Measurements from ENCODE around the gene NFKB1.

NFKB1 gene

GRCh38 chr4:102620697-102621497 lies 119.7 kb downstream of the NFKB1 start:
- in situ Hi-C loops (cut with HindIII; ENCODE audit: low sequenced_read_pairs), result loop anchor here (5.0 to 25.0 kb wide), 4 partner anchors 179 to 474 kb away; partner anchors contain the start of genes BDH2 and SLC9B1

GRCh38 chr4:102623622-102624021 lies 122.5 kb downstream of the NFKB1 start:
- in situ Hi-C loops (cut with HindIII; ENCODE audit: low sequenced_read_pairs), result loop anchor here (5.0 to 25.0 kb wide), 4 partner anchors 179 to 471 kb away; partner anchors contain the start of genes BDH2 and SLC9B1

GRCh38 chr4:102624505-102624904 lies 123.3 kb downstream of the NFKB1 start:
- in situ Hi-C loops (cut with HindIII; ENCODE audit: low sequenced_read_pairs), result loop anchor here (5.0 to 25.0 kb wide), 4 partner anchors 178 to 470 kb away; partner anchors contain the start of genes BDH2 and SLC9B1

GRCh38 chr4:102625232-102625930 lies 124.2 kb downstream of the NFKB1 start:
- in situ Hi-C loops (cut with HindIII; ENCODE audit: low sequenced_read_pairs), result loop anchor here (10.0 kb wide), 1 partner anchor 469 kb away; the partner anchor contains the start of gene BDH2

- in situ Hi-C loops (cut with HindIII; ENCODE audit: low sequenced_read_pairs), result loop anchor here (10.0 kb wide), 1 partner anchor 467 kb away; the partner anchor contains the start of gene BDH2
Observed at GRCh38 chr4:102627831-102628523, 126.8 kb downstream of the NFKB1 start.

GRCh38 chr4:102629673-102630072 lies 128.5 kb downstream of the NFKB1 start:
- in situ Hi-C loops (cut with HindIII; ENCODE audit: low sequenced_read_pairs), result loop anchor here (10.0 kb wide), 1 partner anchor 465 kb away; the partner anchor contains the start of gene BDH2

GRCh38 chr4:102631616-102632015 lies 130.5 kb downstream of the NFKB1 start:
- in situ Hi-C loops (cut with HindIII; ENCODE audit: low sequenced_read_pairs), result no loop called here

GRCh38 chr4:102632241-102633065 lies 131.3 kb downstream of the NFKB1 start:
- in situ Hi-C loops (cut with HindIII; ENCODE audit: low sequenced_read_pairs), result no loop called here

- in situ Hi-C loops (cut with HindIII; ENCODE audit: low sequenced_read_pairs), result no loop called here
Observed at GRCh38 chr4:102633100-102633499, 131.9 kb downstream of the NFKB1 start.

GRCh38 chr4:102637391-102637790 lies 136.2 kb downstream of the NFKB1 start:
- in situ Hi-C loops (cut with HindIII; ENCODE audit: low sequenced_read_pairs), result no loop called here

- in situ Hi-C loops (cut with HindIII; ENCODE audit: low sequenced_read_pairs), result no loop called here
Observed at GRCh38 chr4:102638621-102639020, 137.5 kb downstream of the NFKB1 start.

GRCh38 chr4:102639598-102639997 lies 138.4 kb downstream of the NFKB1 start:
- in situ Hi-C loops (cut with HindIII; ENCODE audit: low sequenced_read_pairs), result no loop called here

- in situ Hi-C loops (cut with HindIII; ENCODE audit: low sequenced_read_pairs), result no loop called here
Observed at GRCh38 chr4:102640669-102641068, 139.5 kb downstream of the NFKB1 start.

GRCh38 chr4:102641793-102642192 lies 140.6 kb downstream of the NFKB1 start:
- in situ Hi-C loops (cut with HindIII; ENCODE audit: low sequenced_read_pairs), result no loop called here

- in situ Hi-C loops (cut with HindIII; ENCODE audit: low sequenced_read_pairs), result no loop called here
Observed at GRCh38 chr4:102642631-102643298, 141.6 kb downstream of the NFKB1 start.

GRCh38 chr4:102647117-102647516 lies 146.0 kb downstream of the NFKB1 start:
- in situ Hi-C loops (cut with HindIII; ENCODE audit: low sequenced_read_pairs), result no loop called here

- in situ Hi-C loops (cut with HindIII; ENCODE audit: low sequenced_read_pairs), result no loop called here
Observed at GRCh38 chr4:102657206-102657605, 156.0 kb downstream of the NFKB1 start.

GRCh38 chr4:102663073-102663472 lies 161.9 kb downstream of the NFKB1 start:
- in situ Hi-C loops (cut with HindIII; ENCODE audit: low sequenced_read_pairs), result no loop called here

GRCh38 chr4:102665527-102665926 lies 164.4 kb downstream of the NFKB1 start:
- in situ Hi-C loops (cut with HindIII; ENCODE audit: low sequenced_read_pairs), result no loop called here
